ENCODE data around the gene KCTD12. TPM values are rescaled to one million over a fixed set of nuclear protein-coding genes. Genes with fewer than 3 reads are reported as not detected.

KCTD12 gene
- total and polyA plus RNA-seq, 2 of the 13 experiments (the other 11 are each of a cell fraction or from before 2014, with no cell fraction given), result not detected

DNA sequence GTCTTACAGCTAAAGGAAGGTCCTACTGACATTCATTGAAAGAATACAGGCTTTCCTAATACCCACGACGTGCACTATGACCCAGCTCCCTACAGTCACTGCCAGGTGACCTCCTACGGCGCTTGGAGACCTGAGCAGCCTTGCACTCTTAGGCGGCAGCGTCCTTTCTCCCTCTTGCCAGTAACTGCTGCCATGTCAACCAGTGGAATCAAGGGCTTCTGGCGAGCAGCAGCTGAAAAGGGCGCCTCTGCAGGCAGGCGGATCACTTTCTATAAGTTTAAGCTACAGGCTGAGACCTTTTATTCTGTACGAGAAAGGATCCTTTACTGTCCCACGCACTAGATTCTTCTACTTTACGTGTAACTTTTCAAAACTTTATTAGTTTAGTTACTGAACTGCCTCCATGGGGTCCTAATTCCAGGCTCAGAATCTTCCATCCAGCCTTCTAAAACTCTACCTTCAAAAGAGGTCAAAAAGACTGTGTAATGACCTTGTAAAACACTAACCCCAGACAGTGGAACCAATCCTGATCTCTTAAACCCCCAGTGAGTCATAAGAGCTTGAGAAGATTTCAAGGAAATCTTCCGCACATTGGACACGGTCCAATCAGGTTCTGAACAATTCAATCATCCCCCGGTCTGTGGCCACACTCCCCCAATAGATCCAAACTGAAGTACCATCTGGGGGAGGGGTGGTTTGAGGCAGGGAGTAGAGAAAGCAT is 1.9 kb downstream of the KCTD12 start:
- H3K9me3 ChIP-seq (ENCODE audit: low read length), result no peaks in the 10 kb centered on the region
- ATAC-seq (peak; percentile 31), FAIRE-seq (no peak), DNase-seq (ENCODE audit: low spot score) (no peak)
- H3K4me1 ChIP-seq (ENCODE audit: insufficient read depth, low read length), result peaks cover 7% of the 10 kb centered on the region; the same call in 1 of the 2 replicates
- in situ Hi-C loops (cut with HindIII; ENCODE audit: extremely low pct_ligation_motif_present, low pct_unique_long_range_greater_than_20kb) (no loop called here), intact Hi-C loops (cut with micrococcal nuclease; ENCODE audit: unreplicated experiment) (no loop called here)
- no peaks in the 10 kb centered on the region for H4K20me1 ChIP-seq (ENCODE audit: insufficient read depth, low read length)
- no peak overlapping the region for H3K4me3 ChIP-seq (replicated peaks in 1 of 3; ENCODE audit: insufficient read depth in 1 of 3, low read depth in 2 of 3, low read length in 3 of 3)
- H2AFZ ChIP-seq (ENCODE audit: low read length), result no peak overlapping the region
- H3K36me3 ChIP-seq (replicated peaks in 1 of 2; ENCODE audit: control insufficient read depth in 1 of 2, insufficient read depth in 2 of 2, low read length in 2 of 2), result no peaks in the 10 kb centered on the region
- BruUV-seq (replicated peaks), result no TSS peak
- H3K4me2 ChIP-seq (ENCODE audit: low read depth, low read length), result no peak overlapping the region
- peaks cover 2 to 16% of the 10 kb centered on the region in 2 experiments; a peak in 4 of 5 replicates for H3K27me3 ChIP-seq (ENCODE audit: control insufficient read depth in 1 of 2, insufficient read depth in 2 of 2, low read length in 2 of 2)
- ChIA-PET POLR2A (no interaction called here), CTCF (ENCODE audit: low intra/inter-chr PET ratio, low total read pairs) (no interaction called here)
- TF ChIP-seq, protein P1, sequence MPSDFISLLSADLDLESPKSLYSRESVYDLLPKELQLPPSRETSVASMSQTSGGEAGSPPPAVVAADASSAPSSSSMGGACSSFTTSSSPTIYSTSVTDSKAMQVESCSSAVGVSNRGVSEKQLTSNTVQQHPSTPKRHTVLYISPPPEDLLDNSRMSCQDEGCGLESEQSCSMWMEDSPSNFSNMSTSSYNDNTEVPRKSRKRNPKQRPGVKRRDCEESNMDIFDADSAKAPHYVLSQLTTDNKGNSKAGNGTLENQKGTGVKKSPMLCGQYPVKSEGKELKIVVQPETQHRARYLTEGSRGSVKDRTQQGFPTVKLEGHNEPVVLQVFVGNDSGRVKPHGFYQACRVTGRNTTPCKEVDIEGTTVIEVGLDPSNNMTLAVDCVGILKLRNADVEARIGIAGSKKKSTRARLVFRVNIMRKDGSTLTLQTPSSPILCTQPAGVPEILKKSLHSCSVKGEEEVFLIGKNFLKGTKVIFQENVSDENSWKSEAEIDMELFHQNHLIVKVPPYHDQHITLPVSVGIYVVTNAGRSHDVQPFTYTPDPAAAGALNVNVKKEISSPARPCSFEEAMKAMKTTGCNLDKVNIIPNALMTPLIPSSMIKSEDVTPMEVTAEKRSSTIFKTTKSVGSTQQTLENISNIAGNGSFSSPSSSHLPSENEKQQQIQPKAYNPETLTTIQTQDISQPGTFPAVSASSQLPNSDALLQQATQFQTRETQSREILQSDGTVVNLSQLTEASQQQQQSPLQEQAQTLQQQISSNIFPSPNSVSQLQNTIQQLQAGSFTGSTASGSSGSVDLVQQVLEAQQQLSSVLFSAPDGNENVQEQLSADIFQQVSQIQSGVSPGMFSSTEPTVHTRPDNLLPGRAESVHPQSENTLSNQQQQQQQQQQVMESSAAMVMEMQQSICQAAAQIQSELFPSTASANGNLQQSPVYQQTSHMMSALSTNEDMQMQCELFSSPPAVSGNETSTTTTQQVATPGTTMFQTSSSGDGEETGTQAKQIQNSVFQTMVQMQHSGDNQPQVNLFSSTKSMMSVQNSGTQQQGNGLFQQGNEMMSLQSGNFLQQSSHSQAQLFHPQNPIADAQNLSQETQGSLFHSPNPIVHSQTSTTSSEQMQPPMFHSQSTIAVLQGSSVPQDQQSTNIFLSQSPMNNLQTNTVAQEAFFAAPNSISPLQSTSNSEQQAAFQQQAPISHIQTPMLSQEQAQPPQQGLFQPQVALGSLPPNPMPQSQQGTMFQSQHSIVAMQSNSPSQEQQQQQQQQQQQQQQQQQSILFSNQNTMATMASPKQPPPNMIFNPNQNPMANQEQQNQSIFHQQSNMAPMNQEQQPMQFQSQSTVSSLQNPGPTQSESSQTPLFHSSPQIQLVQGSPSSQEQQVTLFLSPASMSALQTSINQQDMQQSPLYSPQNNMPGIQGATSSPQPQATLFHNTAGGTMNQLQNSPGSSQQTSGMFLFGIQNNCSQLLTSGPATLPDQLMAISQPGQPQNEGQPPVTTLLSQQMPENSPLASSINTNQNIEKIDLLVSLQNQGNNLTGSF (CRISPR knock-in tag; IDR thresholded peaks at IDR 0.05), result no peak
- TF ChIP-seq, protein P2, sequence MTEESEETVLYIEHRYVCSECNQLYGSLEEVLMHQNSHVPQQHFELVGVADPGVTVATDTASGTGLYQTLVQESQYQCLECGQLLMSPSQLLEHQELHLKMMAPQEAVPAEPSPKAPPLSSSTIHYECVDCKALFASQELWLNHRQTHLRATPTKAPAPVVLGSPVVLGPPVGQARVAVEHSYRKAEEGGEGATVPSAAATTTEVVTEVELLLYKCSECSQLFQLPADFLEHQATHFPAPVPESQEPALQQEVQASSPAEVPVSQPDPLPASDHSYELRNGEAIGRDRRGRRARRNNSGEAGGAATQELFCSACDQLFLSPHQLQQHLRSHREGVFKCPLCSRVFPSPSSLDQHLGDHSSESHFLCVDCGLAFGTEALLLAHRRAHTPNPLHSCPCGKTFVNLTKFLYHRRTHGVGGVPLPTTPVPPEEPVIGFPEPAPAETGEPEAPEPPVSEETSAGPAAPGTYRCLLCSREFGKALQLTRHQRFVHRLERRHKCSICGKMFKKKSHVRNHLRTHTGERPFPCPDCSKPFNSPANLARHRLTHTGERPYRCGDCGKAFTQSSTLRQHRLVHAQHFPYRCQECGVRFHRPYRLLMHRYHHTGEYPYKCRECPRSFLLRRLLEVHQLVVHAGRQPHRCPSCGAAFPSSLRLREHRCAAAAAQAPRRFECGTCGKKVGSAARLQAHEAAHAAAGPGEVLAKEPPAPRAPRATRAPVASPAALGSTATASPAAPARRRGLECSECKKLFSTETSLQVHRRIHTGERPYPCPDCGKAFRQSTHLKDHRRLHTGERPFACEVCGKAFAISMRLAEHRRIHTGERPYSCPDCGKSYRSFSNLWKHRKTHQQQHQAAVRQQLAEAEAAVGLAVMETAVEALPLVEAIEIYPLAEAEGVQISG (CRISPR knock-in tag; IDR thresholded peaks at IDR 0.05), result peak; percentile 49; the same call in 1 of the 2 replicates
- TF ChIP-seq, protein P3, sequence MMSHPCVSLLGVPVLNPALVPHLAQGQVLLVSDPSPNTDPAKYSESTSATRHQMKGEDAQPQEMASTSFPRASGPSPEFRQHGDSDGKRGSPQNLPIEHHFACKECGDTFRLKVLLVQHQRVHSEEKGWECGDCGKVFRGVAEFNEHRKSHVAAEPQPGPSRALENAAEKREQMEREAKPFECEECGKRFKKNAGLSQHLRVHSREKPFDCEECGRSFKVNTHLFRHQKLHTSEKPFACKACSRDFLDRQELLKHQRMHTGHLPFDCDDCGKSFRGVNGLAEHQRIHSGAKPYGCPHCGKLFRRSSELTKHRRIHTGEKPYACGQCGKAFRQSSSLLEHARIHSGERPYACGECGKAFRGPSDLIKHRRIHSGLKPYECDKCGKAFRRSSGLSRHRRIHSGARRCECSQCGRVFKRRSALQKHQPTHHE (CRISPR knock-in tag; IDR thresholded peaks at IDR 0.05; ENCODE audit: borderline replicate concordance), result no peak
- TF ChIP-seq, protein P4, sequence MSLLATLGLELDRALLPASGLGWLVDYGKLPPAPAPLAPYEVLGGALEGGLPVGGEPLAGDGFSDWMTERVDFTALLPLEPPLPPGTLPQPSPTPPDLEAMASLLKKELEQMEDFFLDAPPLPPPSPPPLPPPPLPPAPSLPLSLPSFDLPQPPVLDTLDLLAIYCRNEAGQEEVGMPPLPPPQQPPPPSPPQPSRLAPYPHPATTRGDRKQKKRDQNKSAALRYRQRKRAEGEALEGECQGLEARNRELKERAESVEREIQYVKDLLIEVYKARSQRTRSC (CRISPR knock-in tag; IDR thresholded peaks at IDR 0.05; ENCODE audit: low read depth), result no peak
- H3K79me2 ChIP-seq (ENCODE audit: insufficient read depth, low read length), result no peaks in the 10 kb centered on the region
- no peak overlapping the region for H3K9ac ChIP-seq (ENCODE audit: insufficient read depth, low read depth, low read length)
- 16% methylated on average over 15 of the region's 15 CpGs for WGBS (ENCODE audit: low lambda C conversion rate)
- no peak overlapping the region for H3K27ac ChIP-seq (ENCODE audit: extremely low read length, insufficient read depth, low read length)
